Endothelial cell of umbilical vein (primary cell): ENCODE measurements around the gene SETBP1. TPM values are rescaled to one million over a fixed set of nuclear protein-coding genes. Genes with fewer than 3 reads are reported as not detected.

ENCODE experiments used
- BruUV-seq: library from RNA; stranded (reverse); fragments of 400-500 nt; replicated peaks from 2 replicates; lab custom pipeline; 2021; lab: Mats Ljungman, UMichigan
- CTCF ChIA-PET: fragments of 300-600, 350-600 bp; sonication (Branson Sonifier 250); formaldehyde crosslinking; loops from one replicate; lab custom pipeline; 2021; ENCODE audit warnings: antibody characterized with exemption, inconsistent platforms; lab: Charles Lee
- POLR2A ChIA-PET: fragments of 300-600, 350-600 bp; sonication (Branson Sonifier 250); formaldehyde crosslinking; loops from one replicate; lab custom pipeline; 2021; ENCODE audit warnings: antibody characterized with exemption, inconsistent platforms; lab: Charles Lee
- DNase-seq: peaks from one replicate; pipeline ENCODE4 v3.0.0-alpha.2; 2011; ENCODE audit warnings: low read depth, low spot score
- FAIRE-seq: peaks from 2 replicates; lab custom pipeline; 2011; peaks lifted over from hg19 to GRCh38; lab: Jason Lieb, UNC
- H2AFZ ChIP-seq: 2 replicates; pipeline ENCODE4 v1.6.0; 2012; ENCODE audit warnings: low read depth, low read length, control low read depth, inconsistent platforms
- H3K27ac ChIP-seq: 2 replicates; pipeline ENCODE4 v1.5.1; 2011; ENCODE audit warnings: low read depth, mild to moderate bottlenecking, control low read depth, low read length, moderate library complexity; ENCODE audit not compliant: insufficient read depth
- H3K27me3 ChIP-seq, 2 experiments: 2 replicates each; pipeline versions ENCODE4 v1.6.0 to v1.6.1; 2011; ENCODE audit warnings: low read length in 2 of 2, mixed read lengths in 1 of 2; ENCODE audit not compliant: control insufficient read depth in 2 of 2, insufficient read depth in 2 of 2
- H3K36me3 ChIP-seq, 2 experiments: 2 replicates in 1 of 2; 3 replicates in 1 of 2; pipeline ENCODE4 v1.5.1; 2011; ENCODE audit warnings: low read length in 2 of 2, mild to moderate bottlenecking in 1 of 2, moderate library complexity in 1 of 2; ENCODE audit not compliant: control insufficient read depth in 2 of 2, insufficient read depth in 2 of 2; ENCODE audit errors: extremely low read depth in 1 of 2
- H3K4me1 ChIP-seq: 3 replicates; pipeline ENCODE4 v1.5.1; 2011; ENCODE audit warnings: mild to moderate bottlenecking, low read length; ENCODE audit not compliant: control insufficient read depth, insufficient read depth; ENCODE audit errors: extremely low read depth
- H3K4me2 ChIP-seq: 2 replicates; pipeline ENCODE4 v1.6.1; 2011; ENCODE audit warnings: low read length, control low read depth, mixed read lengths; ENCODE audit not compliant: insufficient read depth
- H3K4me3 ChIP-seq, 3 experiments: fragments of 200-600 bp in 1 of 3; sonication (generic), shearing (Covaris generic) in 1 of 3; replicated peaks in 1 of 3; 2 replicates each; pipeline ENCODE4 v1.5.1; 2011 to 2016; ENCODE audit warnings: control low read depth in 3 of 3, low read length in 3 of 3, mild to moderate bottlenecking in 2 of 3, inconsistent platforms in 1 of 3, low read depth in 1 of 3, moderate library complexity in 1 of 3; ENCODE audit not compliant: insufficient read depth in 1 of 3
- H3K79me2 ChIP-seq: 2 replicates; pipeline ENCODE4 v1.6.0; 2012; ENCODE audit warnings: low read length, inconsistent platforms; ENCODE audit not compliant: control insufficient read depth, insufficient read depth
- H3K9ac ChIP-seq: replicated peaks from 2 replicates; pipeline ENCODE3; 2011; ENCODE audit warnings: low read length, control low read depth; ENCODE audit not compliant: insufficient read depth; ENCODE audit errors: extremely low read depth
- H3K9me1 ChIP-seq: replicated peaks from 3 replicates; pipeline ENCODE4 v1.6.0; 2011; ENCODE audit warnings: mild to moderate bottlenecking, low read length; ENCODE audit not compliant: control insufficient read depth, insufficient read depth; ENCODE audit errors: extremely low read depth
- H3K9me3 ChIP-seq: replicated peaks from 2 replicates; pipeline ENCODE4 v1.5.1; 2012; ENCODE audit warnings: low read length, inconsistent platforms; ENCODE audit not compliant: control insufficient read depth, insufficient read depth
- H4K20me1 ChIP-seq: replicated peaks from 2 replicates; pipeline ENCODE3; 2011; ENCODE audit warnings: mild to moderate bottlenecking, low read length; ENCODE audit not compliant: control insufficient read depth, insufficient read depth; ENCODE audit errors: extremely low read depth
- CTCF ChIP-seq, 2 donors: IDR thresholded peaks; 1 replicate in 1 of 2; 2 replicates in 1 of 2; pipeline ENCODE4 v1.5.1; 2011; ENCODE audit warnings: low read length in 2 of 2, mild to moderate bottlenecking in 2 of 2, moderate library complexity in 2 of 2, control low read depth in 1 of 2, inconsistent platforms in 1 of 2, low read depth in 1 of 2; ENCODE audit not compliant: insufficient read depth in 1 of 2; ENCODE audit errors: extremely low read depth in 1 of 2
- EZH2 ChIP-seq: IDR thresholded peaks from 2 replicates; pipeline ENCODE4 v1.6.1; 2012; ENCODE audit warnings: borderline replicate concordance, low read depth, mild to moderate bottlenecking, moderate library complexity, low read length, inconsistent platforms; ENCODE audit not compliant: severe bottlenecking
- FOS ChIP-seq: IDR thresholded peaks from 2 replicates; pipeline ENCODE4 v1.6.1; 2011; ENCODE audit warnings: mild to moderate bottlenecking, low read length, moderate library complexity, borderline replicate concordance; ENCODE audit not compliant: insufficient read depth
- GATA2 ChIP-seq: IDR thresholded peaks from 2 replicates; pipeline ENCODE4 v1.7.0; 2011; ENCODE audit warnings: low read depth, mild to moderate bottlenecking, moderate library complexity, mixed read lengths, low read length; ENCODE audit not compliant: insufficient read length, insufficient read depth
- JUN ChIP-seq: IDR thresholded peaks from 2 replicates; pipeline ENCODE4 v1.6.1; 2011; ENCODE audit warnings: borderline replicate concordance, low read depth; ENCODE audit not compliant: insufficient read length, insufficient read depth
- MAX ChIP-seq: IDR thresholded peaks from 2 replicates; pipeline ENCODE4 v1.6.1; 2011; ENCODE audit not compliant: insufficient read depth, insufficient read length
- MYC ChIP-seq: IDR thresholded peaks from one replicate; pipeline ENCODE4 v1.6.1; 2011; ENCODE audit warnings: mild to moderate bottlenecking, low read depth, low read length
- POLR2A ChIP-seq: IDR thresholded peaks from 2 replicates; pipeline ENCODE4 v1.6.1; 2012; ENCODE audit warnings: low read depth, mild to moderate bottlenecking, control low read depth, low read length
- dilution Hi-C: fragments of 300-500 bp; cut with MboI; formaldehyde crosslinking; loops from one replicate; pipeline ENCODE4 v1.15.0; 2019; ENCODE audit warnings: low sequenced_read_pairs; ENCODE audit not compliant: extremely low pct_ligation_motif_present
- intact Hi-C: fragments of 100-400 bp; cut with micrococcal nuclease; formaldehyde crosslinking; loops from one replicate; pipeline ENCODE4 v1.10.0; 2022
- polyA plus RNA-seq, 4 experiments: library from polyadenylated mRNA; depleted of rRNA in 3 of 4; stranded (reverse) in 3 of 4; unstranded in 1 of 4; fragments of >200 nt; gene quantifications; 2 replicates each; pipeline versions ENCODE4 v1.2.1 to v1.2.3, GENCODE V29; 2011 to 2012; ENCODE audit warnings: missing spikeins in 1 of 4
- total RNA-seq: library from RNA; stranded (reverse); gene quantifications from 2 replicates; pipeline ENCODE4 v1.2.3, GENCODE V29; 2021

The SETBP1 gene
- total and polyA plus RNA-seq, 2 donors (not counting 3 experiments of a cell fraction or from before 2014, with no cell fraction given), result 0.76 to 3.1 TPM

GRCh38 chr18:45061359-45061758 is 380.7 kb downstream of the SETBP1 start:
- no peak for DNase-seq
- TF ChIP-seq FOS, result no peak
- TF ChIP-seq MYC, result no peak
- no peak for TF ChIP-seq CTCF (IDR thresholded peaks at IDR 0.05; ENCODE audit: extremely low read depth in 1 of 2, insufficient read depth in 1 of 2, low read depth in 1 of 2, low read length in 2 of 2)
- no peak for TF ChIP-seq GATA2
- H3K9me3 ChIP-seq, result no peaks in the 10 kb centered on the region
- H3K79me2 ChIP-seq, result no peaks in the 10 kb centered on the region
- no peaks in the 10 kb centered on the region for H3K9me1 ChIP-seq
- ChIA-PET CTCF (no interaction called here), POLR2A (no interaction called here)
- H3K27me3 ChIP-seq, result no peaks in the 10 kb centered on the region
- no peak overlapping the region for H3K4me3 ChIP-seq
- FAIRE-seq, result no peak
- BruUV-seq, result no TSS peak
- intact Hi-C loops (no loop called here), dilution Hi-C loops (no loop called here)
- H4K20me1 ChIP-seq, result no peaks in the 10 kb centered on the region
- no peaks in the 10 kb centered on the region for H3K36me3 ChIP-seq
- H3K4me2 ChIP-seq, result no peak overlapping the region
- no peaks in the 10 kb centered on the region for H3K4me1 ChIP-seq
- H3K9ac ChIP-seq, result no peak overlapping the region
- H2AFZ ChIP-seq, result no peak overlapping the region
- no peak overlapping the region for H3K27ac ChIP-seq

- dilution Hi-C loops, result no loop called here
Measured at GRCh38 chr18:45063246-45064038, 382.8 kb downstream of the SETBP1 start.

More at GRCh38 chr18:45063246-45064038, 382.8 kb downstream of the SETBP1 start:
- TF ChIP-seq GATA2, result no peak
- TF ChIP-seq EZH2, result no peak
- TF ChIP-seq MAX, result no peak
- no peak for TF ChIP-seq CTCF (IDR thresholded peaks at IDR 0.05; ENCODE audit: extremely low read depth in 1 of 2, insufficient read depth in 1 of 2, low read depth in 1 of 2, low read length in 2 of 2)
- no peak for TF ChIP-seq POLR2A
- TF ChIP-seq JUN, result no peak
- Histone ChIP-seq H3K36me3 (no peaks in the 10 kb centered on the region), H3K9me1 (no peaks in the 10 kb centered on the region), H3K27ac (no peak overlapping the region), H3K4me1 (no peaks in the 10 kb centered on the region), H3K4me2 (no peak overlapping the region), H3K4me3 (no peak overlapping the region), H3K9ac (no peak overlapping the region), H3K9me3 (no peaks in the 10 kb centered on the region), H2AFZ (no peak overlapping the region), H3K79me2 (no peaks in the 10 kb centered on the region), H3K27me3 (no peaks in the 10 kb centered on the region), H4K20me1 (no peaks in the 10 kb centered on the region)
- no TSS peak for BruUV-seq
- DNase-seq (no peak), FAIRE-seq (no peak)
- CTCF ChIA-PET, result no interaction called here
- POLR2A ChIA-PET, result no interaction called here
- intact Hi-C loops, result no loop called here
